HG03025 (cell line): Measurements from ENCODE around the gene SCAND1.
A peak's percentile ranks its signal among the peaks of the same experiment; 100 is the strongest.
"Not testable (repeated sequence)": the region's sequence is repeated elsewhere in the genome, so short reads cannot be mapped to it uniquely, and the experiment has no call there.

ENCODE experiments used
- ATAC-seq: cut with Tn5 transposase; IDR thresholded peaks from one replicate; pipeline ENCODE4 v1.9.1; 2021; ENCODE audit warnings: mild to moderate bottlenecking, moderate library complexity; ENCODE audit not compliant: unreplicated experiment, low FRiP score

Gene SCAND1

GRCh38 chr20:35954200-35954906 is at the start of gene SCAND1:
Gene SCAND1, minus strand, starts transcription at chr20:35954502. Its CDS starts 218 bp downstream, at chr20:35954284.
- peak; percentile 78 for ATAC-seq

- ATAC-seq = no peak
These were observed 49.7 kb upstream of the SCAND1 start for GRCh38 chr20:36004045-36004444.

- ATAC-seq = no peak
These were observed 48.6 kb upstream of the SCAND1 start for GRCh38 chr20:36002855-36003254.

- ATAC-seq = not testable (repeated sequence)
These were observed 47.0 kb upstream of the SCAND1 start for GRCh38 chr20:36001331-36001730.

- not testable (repeated sequence) for ATAC-seq
These were observed 42.2 kb upstream of the SCAND1 start for GRCh38 chr20:35996492-35996891.

GRCh38 chr20:35994994-35995453 is 40.7 kb upstream of the SCAND1 start:
- no peak for ATAC-seq

GRCh38 chr20:35992713-35993335 is 38.5 kb upstream of the SCAND1 start:
- no peak for ATAC-seq

- no peak for ATAC-seq
These were observed 37.0 kb upstream of the SCAND1 start for GRCh38 chr20:35991142-35991771.

- no peak for ATAC-seq
These were observed 34.7 kb upstream of the SCAND1 start for GRCh38 chr20:35988910-35989463.

GRCh38 chr20:35985806-35986205 is 31.5 kb upstream of the SCAND1 start:
- no peak for ATAC-seq

- no peak for ATAC-seq
These were observed 30.1 kb upstream of the SCAND1 start for GRCh38 chr20:35984382-35984781.

- ATAC-seq = no peak
These were observed 27.7 kb upstream of the SCAND1 start for GRCh38 chr20:35981969-35982368.

GRCh38 chr20:35979544-35979943 is 25.2 kb upstream of the SCAND1 start:
- ATAC-seq = no peak

- no peak for ATAC-seq
These were observed 23.8 kb upstream of the SCAND1 start for GRCh38 chr20:35978041-35978513.

- no peak for ATAC-seq
These were observed 21.5 kb upstream of the SCAND1 start for GRCh38 chr20:35975576-35976373.

- no peak for ATAC-seq
These were observed 20.0 kb upstream of the SCAND1 start for GRCh38 chr20:35974256-35974655.

- no peak for ATAC-seq
These were observed 18.2 kb upstream of the SCAND1 start for GRCh38 chr20:35972462-35972861.

GRCh38 chr20:35971981-35972380 is 17.7 kb upstream of the SCAND1 start:
- ATAC-seq = no peak

GRCh38 chr20:35968930-35969329 is 14.6 kb upstream of the SCAND1 start:
- no peak for ATAC-seq

GRCh38 chr20:35967979-35968640 is 13.8 kb upstream of the SCAND1 start, which contains the start of gene CNBD2:
Gene CNBD2, plus strand, starts transcription at chr20:35968590. Its CDS starts 173 bp downstream, at chr20:35968763.
- ATAC-seq = no peak
